K562 (cell line): ENCODE results near the gene HEBP1. TPM values are rescaled to one million over a fixed set of nuclear protein-coding genes. Genes with fewer than 3 reads are reported as not detected.

Experiments
- ATAC-seq: fragments of 200-7000 bp; cut with Tn5 transposase; 3 replicates; pipeline ENCODE4 v1.9.1; 2020; ENCODE audit warnings: moderate library complexity
- BruUV-seq: library from RNA; stranded (reverse); fragments of 400-500 nt; replicated peaks from 2 replicates; lab custom pipeline; 2021; lab: Mats Ljungman, UMichigan
- CTCF ChIA-PET: fragments of 300-600 bp; formaldehyde crosslinking; extraction: SDS; loops from one replicate; lab custom pipeline; 2021; ENCODE audit warnings: low intra/inter-chr PET ratio; lab: Yijun Ruan, JAX
- POLR2A ChIA-PET: fragments of 300-600, 350-650 bp; sonication (Branson Sonifier 250); formaldehyde crosslinking; extraction: SDS; loops from one replicate; lab custom pipeline; 2021; ENCODE audit warnings: antibody characterized with exemption, inconsistent platforms; lab: Yijun Ruan, JAX
- DNase-seq, 4 experiments: peaks; one replicate each; pipeline versions ENCODE4 v3.0.0 to v3.0.0-alpha.2; 2011 to 2018; ENCODE audit warnings: low spot score in 3 of 4, mixed read lengths in 3 of 4; ENCODE audit errors: extremely low read depth in 1 of 4
- FAIRE-seq: peaks from 2 replicates; lab custom pipeline; 2011; peaks lifted over from hg19 to GRCh38; lab: Jason Lieb, UNC
- H2AFZ ChIP-seq: 2 replicates; pipeline ENCODE4 v1.6.0; 2011; ENCODE audit warnings: low read depth, low read length, control low read depth, inconsistent platforms
- H3K27ac ChIP-seq: fragments of 200-600 bp; 3 replicates; pipeline ENCODE4 v1.8.0; 2011; ENCODE audit warnings: low read depth, mild to moderate bottlenecking, control low read depth, inconsistent platforms, low read length, moderate library complexity, mixed read lengths; ENCODE audit errors: extremely low read depth
- H3K27me3 ChIP-seq, 2 experiments: fragments of 300-600 bp in 1 of 2; 2 replicates in 1 of 2; 3 replicates in 1 of 2; pipeline versions ENCODE4 v1.6.0 to v1.8.0; 2011; ENCODE audit warnings: inconsistent platforms in 2 of 2, low read length in 2 of 2, mild to moderate bottlenecking in 1 of 2, mixed read lengths in 1 of 2, moderate library complexity in 1 of 2; ENCODE audit not compliant: control insufficient read depth in 2 of 2, insufficient read depth in 2 of 2
- H3K36me3 ChIP-seq: fragments of 300-600 bp; 3 replicates; pipeline ENCODE4 v1.8.0; 2011; ENCODE audit warnings: mild to moderate bottlenecking, low read length, inconsistent platforms; ENCODE audit not compliant: control insufficient read depth, insufficient read depth
- H3K4me1 ChIP-seq, 2 experiments: fragments of 200-600 bp in 1 of 2; replicated peaks in 1 of 2; 2 replicates in 1 of 2; 3 replicates in 1 of 2; pipeline versions ENCODE4 v1.5.1 to v1.8.0; 2011; ENCODE audit warnings: inconsistent platforms in 2 of 2, low read length in 2 of 2, mild to moderate bottlenecking in 1 of 2, mixed read lengths in 1 of 2, moderate library complexity in 1 of 2; ENCODE audit not compliant: control insufficient read depth in 2 of 2, insufficient read depth in 2 of 2
- H3K4me2 ChIP-seq: 2 replicates; pipeline ENCODE4 v1.6.1; 2011; ENCODE audit warnings: low read length, control low read depth, inconsistent platforms, mixed read lengths; ENCODE audit not compliant: insufficient read depth
- H3K4me3 ChIP-seq: fragments of 200-600 bp; sonication (generic), shearing (Covaris generic); 2 replicates; pipeline ENCODE4 v1.5.1; 2016; ENCODE audit warnings: control low read depth, inconsistent platforms
- H3K79me2 ChIP-seq: fragments of 200-600 bp; 3 replicates; pipeline ENCODE4 v1.8.0; 2011; ENCODE audit warnings: low read length, inconsistent platforms; ENCODE audit not compliant: control insufficient read depth, insufficient read depth
- H3K9ac ChIP-seq, 2 experiments: 2 replicates each; pipeline versions ENCODE4 v1.6.0 to v1.6.1; 2011; ENCODE audit warnings: low read depth in 2 of 2, low read length in 2 of 2, control low read depth in 1 of 2, inconsistent platforms in 1 of 2, mild to moderate bottlenecking in 1 of 2, mixed read lengths in 1 of 2; ENCODE audit not compliant: insufficient read depth in 1 of 2
- H3K9me1 ChIP-seq: one replicate; pipeline ENCODE4 v1.6.0; 2011; ENCODE audit warnings: inconsistent platforms, mild to moderate bottlenecking, low read length, moderate library complexity; ENCODE audit not compliant: control insufficient read depth, insufficient read depth
- H3K9me3 ChIP-seq: replicated peaks from 2 replicates; pipeline ENCODE4 v1.5.1; 2011; ENCODE audit warnings: low read depth, low read length, inconsistent platforms; ENCODE audit not compliant: control insufficient read depth, insufficient read depth
- H4K20me1 ChIP-seq: replicated peaks from 2 replicates; pipeline ENCODE4 v1.6.1; 2011; ENCODE audit warnings: low read length, inconsistent platforms, mixed read lengths; ENCODE audit not compliant: control insufficient read depth, insufficient read depth
- CREB3 ChIP-seq: fragments of 450-650 bp; conservative IDR thresholded peaks from 2 replicates; pipeline ENCODE4 v1.6.1; 2016; ENCODE audit warnings: missing genetic modification characterization, low read depth, mild to moderate bottlenecking, missing compliant biosample characterization, moderate library complexity
- GABPA ChIP-seq: fragments of 200-800 bp; sonication (Bioruptor generic); conservative IDR thresholded peaks from 2 replicates; pipeline ENCODE4 v1.6.1; 2016; ENCODE audit warnings: low read depth, missing genetic modification characterization, missing compliant biosample characterization
- GATA2 ChIP-seq: sonication (generic); formaldehyde crosslinking; IDR thresholded peaks from 2 replicates; pipeline ENCODE4 v1.4.0; 2020; ENCODE audit warnings: mild to moderate bottlenecking, missing genetic modification reagents
- HEY1 ChIP-seq: fragments of 250-450 bp; sonication (Bioruptor Pico); IDR thresholded peaks from 2 replicates; pipeline ENCODE4 v1.5.0; 2020; ENCODE audit warnings: mild to moderate bottlenecking, moderate library complexity, borderline replicate concordance
- MBD2 ChIP-seq: sonication (generic); IDR thresholded peaks from 2 replicates; pipeline ENCODE4 v1.6.1; 2016; ENCODE audit warnings: low read depth, borderline replicate concordance
- NFATC3 ChIP-seq: fragments of 450-650 bp; IDR thresholded peaks from 2 replicates; pipeline ENCODE4 v1.6.1; 2017; ENCODE audit warnings: mild to moderate bottlenecking
- PRDM10 ChIP-seq: fragments of 450-650 bp; IDR thresholded peaks from 2 replicates; pipeline ENCODE4 v1.6.1; 2018; ENCODE audit not compliant: partially characterized antibody
- PURB ChIP-seq: sonication (generic); formaldehyde crosslinking; IDR thresholded peaks from 2 replicates; pipeline ENCODE4 v1.9.0; 2021; ENCODE audit warnings: low read depth, mild to moderate bottlenecking, missing genetic modification reagents
- RNF2 ChIP-seq: sonication (generic); IDR thresholded peaks from 2 replicates; pipeline ENCODE4 v1.6.1; 2016
- STAT5B ChIP-seq: fragments of 250-450 bp; sonication (Bioruptor Pico); IDR thresholded peaks from 2 replicates; pipeline ENCODE4 v1.8.0; 2021; ENCODE audit warnings: mild to moderate bottlenecking, inconsistent platforms
- TRIM24 ChIP-seq, 2 experiments: fragments of 450-650 bp; IDR thresholded peaks; 2 replicates each; pipeline ENCODE4 v1.6.1; 2016
- TRIM25 ChIP-seq: fragments of 450-650 bp; IDR thresholded peaks from 2 replicates; pipeline ENCODE4 v1.7.0; 2016; ENCODE audit warnings: borderline replicate concordance
- YY1 ChIP-seq, 3 experiments: IDR thresholded peaks; 2 replicates each; pipeline ENCODE4 v1.6.1; 2011; ENCODE audit warnings: low read length in 2 of 3, mild to moderate bottlenecking in 2 of 3, moderate library complexity in 2 of 3, borderline replicate concordance in 1 of 3, control low read depth in 1 of 3, low read depth in 1 of 3; ENCODE audit not compliant: insufficient read depth in 3 of 3, insufficient replicate concordance in 2 of 3, control insufficient read depth in 1 of 3, insufficient read length in 1 of 3; ENCODE audit errors: extremely low read depth in 1 of 3
- ZNF197 ChIP-seq: fragments of 200-800 bp; sonication (Bioruptor generic); IDR thresholded peaks from 2 replicates; pipeline ENCODE4 v1.6.1; 2016; ENCODE audit warnings: low read depth, missing genetic modification characterization, missing compliant biosample characterization
- WGBS: fragments of 100-300 bp; shearing (Covaris generic); methylation state at CpG from one replicate; pipeline ENCODE4 v1.1.6; 2016; ENCODE audit warnings: low coverage, mixed read lengths; ENCODE audit not compliant: insufficient coverage; ENCODE audit errors: missing lambda C conversion rate; 5-methylcytosine and 5-hydroxymethylcytosine counted together
- in situ Hi-C: fragments of 300-500 bp; cut with MboI; formaldehyde crosslinking; loops from 4 replicates; pipeline ENCODE4 v1.15.0; 2018; ENCODE audit warnings: inconsistent platforms, mixed read lengths
- intact Hi-C: fragments of 100-400 bp; cut with micrococcal nuclease; formaldehyde crosslinking; loops from 2 replicates; pipeline ENCODE4 v1.14.2; 2022
- polyA plus RNA-seq, 8 experiments: library from polyadenylated mRNA; depleted of rRNA in 4 of 8; stranded (reverse) in 5 of 8; unstranded in 3 of 8; fragments of >200 nt; fragmentation: Nextera tagmentation in 2 of 8; fragmentation: Illumina TruSeq in 1 of 8; extraction: Ambion mirVana in 2 of 8; extraction: Trizol in 1 of 8; gene quantifications; 2 replicates each; pipeline versions ENCODE4 v1.2.1 to v1.2.3, GENCODE V29; 2011 to 2014; ENCODE audit warnings: inconsistent platforms in 1 of 8, missing spikeins in 1 of 8
- total RNA-seq, 7 experiments: library from RNA; depleted of rRNA in 6 of 7; stranded (reverse); fragments of >200 nt in 6 of 7; fragmentation: Illumina TruSeq in 2 of 7; extraction: Trizol in 2 of 7; gene quantifications; 2 replicates each; pipeline versions ENCODE4 v1.2.1 to v1.2.3, GENCODE V29; 2011 to 2021; ENCODE audit warnings: low replicate concordance in 1 of 7
- TF ChIP-seq, protein P1 (sequence below), 2 experiments: IDR thresholded peaks; 2 replicates each; pipeline ENCODE4 v1.6.1; 2011; ENCODE audit warnings: borderline replicate concordance in 1 of 2, control low read depth in 1 of 2, low read depth in 1 of 2, low read length in 1 of 2, mild to moderate bottlenecking in 1 of 2, mixed read lengths in 1 of 2, moderate library complexity in 1 of 2; ENCODE audit not compliant: insufficient read depth in 1 of 2, insufficient read length in 1 of 2, poor library complexity in 1 of 2, severe bottlenecking in 1 of 2; ENCODE audit errors: extremely low read depth in 1 of 2

The HEBP1 gene
- total and polyA plus RNA-seq, 9 of the 15 experiments (the other 6 are each of a cell fraction or from before 2014, with no cell fraction given) = 1.1 to 10.1 (median 2.4) TPM

DNA sequence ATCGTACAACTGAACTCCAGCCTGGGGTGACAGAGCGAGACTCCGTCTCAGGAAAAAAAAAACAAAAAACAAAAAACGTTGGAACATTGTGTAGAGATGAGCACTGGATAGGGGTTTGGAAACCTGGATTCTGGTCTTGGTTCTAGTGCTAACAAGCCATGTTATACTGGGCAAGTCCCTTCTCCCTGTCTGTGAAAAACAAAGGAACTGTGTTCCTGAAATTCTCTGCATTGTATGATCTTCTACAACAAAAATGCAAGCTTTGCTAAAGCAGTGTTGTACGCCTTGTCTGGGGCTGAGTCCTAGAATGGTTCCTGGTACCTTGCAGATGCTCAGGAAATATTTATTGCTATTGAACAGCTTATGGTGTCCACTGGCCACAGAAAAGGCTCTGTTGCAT, 61.5 kb downstream of the HEBP1 start:
- Histone ChIP-seq H3K4me1 (no peaks in the 10 kb centered on the region; a peak in 3 of 5 replicates), H3K27ac (no peak overlapping the region), H3K36me3 (no peaks in the 10 kb centered on the region; the same call in 2 of the 3 replicates), H3K9me3 (no peaks in the 10 kb centered on the region), H3K4me2 (no peak overlapping the region), H3K79me2 (no peaks in the 10 kb centered on the region; the same call in 2 of the 3 replicates), H4K20me1 (no peaks in the 10 kb centered on the region), H3K4me3 (no peak overlapping the region), H3K27me3 (no peaks in the 10 kb centered on the region), H3K9me1 (no peaks in the 10 kb centered on the region), H3K9ac (no peak overlapping the region), H2AFZ (no peak overlapping the region)
- POLR2A ChIA-PET = no interaction called here
- intact Hi-C loops = no loop called here
- ATAC-seq (no peak), FAIRE-seq (no peak), DNase-seq (no peak)
- 50% methylated on average over 2 of the region's 5 CpGs for WGBS
- in situ Hi-C loops = no loop called here
- BruUV-seq = no TSS peak
- CTCF ChIA-PET = no interaction called here
- no peak for TF ChIP-seq MBD2
- TF ChIP-seq TRIM24 (IDR thresholded peaks at IDR 0.05) = no peak
- TF ChIP-seq, protein P1, sequence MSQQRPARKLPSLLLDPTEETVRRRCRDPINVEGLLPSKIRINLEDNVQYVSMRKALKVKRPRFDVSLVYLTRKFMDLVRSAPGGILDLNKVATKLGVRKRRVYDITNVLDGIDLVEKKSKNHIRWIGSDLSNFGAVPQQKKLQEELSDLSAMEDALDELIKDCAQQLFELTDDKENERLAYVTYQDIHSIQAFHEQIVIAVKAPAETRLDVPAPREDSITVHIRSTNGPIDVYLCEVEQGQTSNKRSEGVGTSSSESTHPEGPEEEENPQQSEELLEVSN (IDR thresholded peaks at IDR 0.05; ENCODE audit: borderline replicate concordance in 1 of 2, extremely low read depth in 1 of 2, insufficient read depth in 1 of 2, insufficient read length in 1 of 2, low read depth in 1 of 2, low read length in 1 of 2, poor library complexity in 1 of 2, severe bottlenecking in 1 of 2) = no peak
- TF ChIP-seq CREB3 (tag) = no peak
- no peak for TF ChIP-seq TRIM25
- no peak for TF ChIP-seq GATA2 (CRISPR knock-in tag)
- TF ChIP-seq YY1 (IDR thresholded peaks at IDR 0.05; ENCODE audit: borderline replicate concordance in 1 of 3, control insufficient read depth in 1 of 3, extremely low read depth in 1 of 3, insufficient read depth in 3 of 3, insufficient read length in 1 of 3, insufficient replicate concordance in 2 of 3, low read depth in 1 of 3, low read length in 2 of 3) = no peak
- no peak for TF ChIP-seq GABPA (tag)
- no peak for TF ChIP-seq NFATC3
- TF ChIP-seq RNF2 = no peak
- TF ChIP-seq STAT5B (CRISPR knock-in tag) = no peak
- TF ChIP-seq PRDM10 = no peak
- TF ChIP-seq ZNF197 (CRISPR knock-in tag) = no peak
- TF ChIP-seq HEY1 (CRISPR knock-in tag) = no peak
- no peak for TF ChIP-seq PURB
